ENCODE measurements around the gene DYRK2. TPM values are rescaled to one million over a fixed set of nuclear protein-coding genes. Genes with fewer than 3 reads are reported as not detected.

DYRK2 gene
- total RNA-seq, 1 experiment from 2014 or later: 18.5 TPM

- DNase-seq (ENCODE audit: low read depth): no peak
These were observed 53.6 kb downstream of the DYRK2 start for GRCh38 chr12:67702136-67702535.

GRCh38 chr12:67704071-67704470 lies 55.5 kb downstream of the DYRK2 start:
- DNase-seq (ENCODE audit: low read depth): no peak

GRCh38 chr12:67705394-67706370 lies 57.1 kb downstream of the DYRK2 start:
- peak; percentile 91 for DNase-seq (ENCODE audit: low read depth)

- no peak for DNase-seq (ENCODE audit: low read depth)
These were observed 60.9 kb downstream of the DYRK2 start for GRCh38 chr12:67709367-67709954.

- peak; percentile 60 for DNase-seq (ENCODE audit: low read depth)
These were observed 62.0 kb downstream of the DYRK2 start for GRCh38 chr12:67710582-67710981.

GRCh38 chr12:67712011-67712410 lies 63.5 kb downstream of the DYRK2 start:
- DNase-seq (ENCODE audit: low read depth): no peak

- peak; percentile 87 for DNase-seq (ENCODE audit: low read depth)
These were observed 66.1 kb downstream of the DYRK2 start for GRCh38 chr12:67714648-67715047.
